ENCODE measurements around the gene ATP2A2.
"Not testable (repeated sequence)": the region's sequence is repeated elsewhere in the genome, so short reads cannot be mapped to it uniquely, and the experiment has no call there.

ATP2A2 gene

GRCh38 chr12:110370732-110371231 is 89.7 kb downstream of the ATP2A2 start:
- no peak for DNase-seq

GRCh38 chr12:110371408-110372055 is 90.5 kb downstream of the ATP2A2 start:
- no peak for DNase-seq

- DNase-seq = no peak
Measured at GRCh38 chr12:110372056-110372425, 91.0 kb downstream of the ATP2A2 start.

- no peak for DNase-seq
Measured at GRCh38 chr12:110373025-110373424, 92.0 kb downstream of the ATP2A2 start.

- no peak for DNase-seq
Measured at GRCh38 chr12:110373425-110373824, 92.4 kb downstream of the ATP2A2 start.

GRCh38 chr12:110373962-110374611 is 93.0 kb downstream of the ATP2A2 start:
- DNase-seq = no peak

- DNase-seq = not testable (repeated sequence)
Measured at GRCh38 chr12:110378131-110378790, 97.2 kb downstream of the ATP2A2 start.

GRCh38 chr12:110379197-110379596 is 98.2 kb downstream of the ATP2A2 start:
- DNase-seq = no peak

GRCh38 chr12:110379631-110380030 is 98.6 kb downstream of the ATP2A2 start:
- DNase-seq = no peak

GRCh38 chr12:110382683-110383082 is 101.6 kb downstream of the ATP2A2 start:
- DNase-seq = no peak

All from central memory CD4-positive, alpha-beta T cell (primary cell).